GM12873 (cell line): Measurements from ENCODE around the gene BIN1.

Experiments
- TF ChIP-seq, protein P1 (sequence below): IDR thresholded peaks from 2 replicates; pipeline ENCODE4 v1.5.1; 2012; ENCODE audit warnings: low read depth, mild to moderate bottlenecking, moderate library complexity, low read length, control low read depth; ENCODE audit not compliant: insufficient read depth; ENCODE audit errors: missing control alignments

Gene BIN1

DNA sequence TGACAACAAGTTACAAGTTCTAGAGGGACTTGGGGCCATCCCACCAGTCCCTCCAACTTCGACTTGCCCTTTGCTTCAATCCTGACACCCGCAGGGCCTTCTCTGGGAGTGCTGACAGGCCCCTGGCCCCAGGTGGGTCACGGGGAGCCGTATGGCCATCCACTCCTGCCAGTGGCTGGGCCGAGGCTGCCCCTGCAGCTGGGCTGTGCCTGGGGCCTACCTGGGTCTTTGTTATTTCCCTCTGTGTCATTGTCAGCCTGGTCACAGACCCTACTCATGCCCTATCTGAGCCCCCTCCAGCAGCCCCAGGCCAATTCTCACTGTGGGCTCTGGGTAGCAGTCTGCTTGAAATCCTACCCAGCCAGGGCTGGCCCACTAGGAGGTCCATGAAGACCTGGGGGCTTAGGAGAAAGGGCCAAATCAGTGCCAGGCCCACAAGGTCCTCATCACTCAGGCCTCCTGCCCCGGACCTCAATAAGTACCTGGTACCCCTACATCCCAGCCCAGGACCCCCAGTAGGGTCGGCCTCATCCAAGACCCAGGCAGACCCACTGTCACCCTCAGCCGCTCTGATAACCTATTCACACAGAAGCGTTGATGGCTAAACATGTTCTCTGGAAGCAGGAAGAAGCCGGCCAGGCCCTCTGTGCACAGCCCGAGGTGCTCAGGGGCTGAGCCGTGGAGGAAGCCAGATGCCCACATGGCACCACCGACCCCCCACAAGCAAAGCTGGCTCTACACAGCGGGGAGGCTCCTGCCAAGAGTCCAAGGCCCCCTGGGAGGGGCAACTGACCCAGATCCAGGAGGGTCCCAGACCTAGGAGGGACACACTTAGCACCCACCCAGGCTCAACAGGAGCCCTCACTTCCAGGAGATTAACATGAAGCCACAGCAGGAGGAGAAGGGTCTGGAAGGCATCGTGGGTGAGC, 57.7 kb downstream of the BIN1 start:
- TF ChIP-seq, protein P1, sequence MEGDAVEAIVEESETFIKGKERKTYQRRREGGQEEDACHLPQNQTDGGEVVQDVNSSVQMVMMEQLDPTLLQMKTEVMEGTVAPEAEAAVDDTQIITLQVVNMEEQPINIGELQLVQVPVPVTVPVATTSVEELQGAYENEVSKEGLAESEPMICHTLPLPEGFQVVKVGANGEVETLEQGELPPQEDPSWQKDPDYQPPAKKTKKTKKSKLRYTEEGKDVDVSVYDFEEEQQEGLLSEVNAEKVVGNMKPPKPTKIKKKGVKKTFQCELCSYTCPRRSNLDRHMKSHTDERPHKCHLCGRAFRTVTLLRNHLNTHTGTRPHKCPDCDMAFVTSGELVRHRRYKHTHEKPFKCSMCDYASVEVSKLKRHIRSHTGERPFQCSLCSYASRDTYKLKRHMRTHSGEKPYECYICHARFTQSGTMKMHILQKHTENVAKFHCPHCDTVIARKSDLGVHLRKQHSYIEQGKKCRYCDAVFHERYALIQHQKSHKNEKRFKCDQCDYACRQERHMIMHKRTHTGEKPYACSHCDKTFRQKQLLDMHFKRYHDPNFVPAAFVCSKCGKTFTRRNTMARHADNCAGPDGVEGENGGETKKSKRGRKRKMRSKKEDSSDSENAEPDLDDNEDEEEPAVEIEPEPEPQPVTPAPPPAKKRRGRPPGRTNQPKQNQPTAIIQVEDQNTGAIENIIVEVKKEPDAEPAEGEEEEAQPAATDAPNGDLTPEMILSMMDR, result no peak

DNA sequence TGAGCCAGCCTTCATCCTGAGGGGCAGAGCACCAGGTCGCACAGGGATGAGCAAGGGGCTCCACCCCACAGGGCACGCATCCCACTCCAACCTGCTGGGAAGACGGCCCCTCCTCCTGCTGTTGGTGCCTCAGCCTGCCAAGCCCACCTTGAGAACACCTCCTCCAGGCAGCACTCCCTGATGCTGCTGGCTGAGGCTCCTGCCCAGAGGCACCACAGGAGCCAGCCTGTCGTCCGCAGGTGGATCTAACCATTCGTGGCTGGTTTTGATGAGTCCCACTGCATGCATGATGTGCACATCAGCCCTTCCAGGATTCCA, 58.4 kb downstream of the BIN1 start:
- TF ChIP-seq, protein P1, result no peak

DNA sequence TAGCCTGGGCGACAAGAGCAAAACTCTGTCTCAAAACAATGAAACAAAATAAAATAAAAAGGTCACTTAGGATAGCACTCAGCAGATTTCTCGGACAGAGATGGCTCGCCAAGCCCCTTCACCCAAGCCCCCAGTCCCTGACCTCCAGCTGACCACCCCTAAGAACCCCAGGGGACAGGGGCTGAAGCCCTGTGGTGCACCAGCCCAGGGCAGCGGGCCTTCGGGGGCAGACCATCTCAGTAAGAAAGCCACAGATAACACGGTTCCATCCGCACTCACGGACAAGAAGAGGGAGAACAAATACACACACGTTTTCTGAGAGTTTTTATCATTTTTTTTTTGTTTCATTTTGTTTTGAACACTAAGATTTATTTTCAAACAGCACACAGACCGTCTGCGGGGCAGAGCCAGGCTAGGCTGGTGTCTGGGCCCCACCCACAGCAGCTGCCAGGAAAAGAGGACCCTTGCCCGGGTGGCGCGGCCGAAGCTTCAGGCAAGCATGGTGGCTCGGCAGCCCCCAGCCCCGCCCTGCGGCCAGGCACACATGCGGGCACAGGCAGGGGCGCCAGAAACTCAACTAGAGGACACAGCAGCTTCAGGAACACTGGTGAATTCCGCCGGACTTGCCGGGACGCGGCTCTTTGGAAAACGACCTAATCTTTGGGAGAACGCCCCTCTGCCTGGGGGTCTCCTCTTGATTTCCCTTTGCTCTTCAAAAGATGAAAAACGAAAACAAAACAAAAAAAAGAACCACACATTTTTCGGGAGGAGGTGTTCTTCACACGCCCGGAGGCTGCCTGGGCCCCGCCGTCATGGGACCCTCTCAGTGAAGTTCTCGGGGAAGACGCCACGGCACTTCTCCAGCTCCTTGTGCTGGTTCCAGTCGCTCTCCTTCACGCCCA, 59.0 kb downstream of the BIN1 start:
- TF ChIP-seq, protein P1, result no peak

DNA sequence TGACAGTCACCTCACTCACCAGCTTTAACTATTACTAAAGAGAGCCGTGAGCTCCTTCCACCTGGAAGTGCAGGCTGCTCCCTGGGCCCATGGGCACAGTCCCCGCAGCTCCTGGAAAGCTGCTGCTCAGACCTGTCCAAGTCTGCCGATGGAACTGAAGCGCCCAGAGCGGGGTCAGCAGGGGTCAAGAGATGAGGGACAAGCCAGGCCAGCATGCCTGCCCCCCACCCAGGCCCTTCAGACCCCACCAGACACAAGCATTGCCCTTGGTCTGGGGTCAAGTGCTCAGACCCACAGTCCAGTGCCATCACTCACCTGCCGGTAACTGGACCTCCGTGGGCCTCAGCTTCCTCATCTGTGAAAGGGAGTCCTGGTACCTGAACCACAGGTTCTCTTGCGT, 59.9 kb downstream of the BIN1 start:
- TF ChIP-seq, protein P1, result no peak

DNA sequence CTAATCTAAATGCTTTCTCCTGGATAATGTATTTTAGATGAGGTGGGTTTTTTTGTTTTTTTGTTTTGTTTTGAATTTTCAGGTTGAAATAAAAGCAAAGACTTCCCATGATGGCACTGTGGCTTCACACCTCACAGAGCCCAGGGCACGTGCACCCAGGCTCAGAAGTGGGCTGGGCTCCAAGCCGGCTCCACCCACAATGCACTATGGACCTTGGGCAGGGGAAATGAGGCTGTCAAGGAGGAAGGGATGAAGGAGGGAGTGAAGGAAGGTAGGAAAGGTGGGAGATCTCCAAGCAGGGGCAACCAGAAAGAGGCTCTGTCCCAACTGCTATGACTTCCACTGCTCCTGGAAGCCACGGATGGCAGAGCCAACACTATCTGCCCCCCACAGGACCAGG, 60.4 kb downstream of the BIN1 start:
- TF ChIP-seq, protein P1, result no peak

DNA sequence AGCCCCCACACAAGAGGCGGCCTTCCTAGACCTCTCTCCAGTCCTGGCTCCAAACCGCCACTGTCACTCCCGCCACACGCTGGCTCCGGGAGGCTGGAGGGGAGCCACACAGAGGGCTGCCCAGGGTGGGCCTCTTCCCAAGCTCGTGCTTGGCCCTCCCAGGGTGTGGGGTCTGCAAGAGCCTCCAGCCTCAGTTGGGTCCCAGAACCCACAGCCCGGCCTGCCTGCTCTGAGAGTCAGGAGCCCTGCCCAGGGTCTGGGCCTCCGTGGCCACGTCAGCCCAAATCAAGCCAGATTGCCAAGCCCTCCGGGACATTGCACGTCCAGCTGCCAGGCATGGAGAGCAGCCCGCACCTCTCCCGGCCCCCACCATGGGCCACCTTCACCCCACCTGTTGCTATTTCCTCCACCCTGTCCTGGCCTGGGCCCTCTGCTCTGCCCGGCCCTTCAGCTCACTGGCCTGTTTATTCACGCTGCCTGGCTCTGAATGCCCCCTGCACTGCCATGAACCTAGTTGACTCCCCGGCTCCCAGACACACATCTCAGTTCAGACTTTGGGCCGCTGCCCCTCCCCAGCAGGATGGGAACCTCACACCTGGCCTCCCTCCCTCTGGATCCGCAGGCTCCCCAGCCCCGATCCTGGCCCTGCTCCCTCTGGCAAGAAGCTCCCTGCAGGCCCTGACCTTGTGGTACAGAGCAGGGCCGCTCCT, 61.0 kb downstream of the BIN1 start:
- TF ChIP-seq, protein P1, result no peak
